K562 (cell line): ENCODE results near the gene ZNF862. TPM values are rescaled to one million over a fixed set of nuclear protein-coding genes. Genes with fewer than 3 reads are reported as not detected.

Experiments
- BDP1 ChIP-seq: IDR thresholded peaks from 3 replicates; pipeline ENCODE4 v1.6.1; 2011; ENCODE audit not compliant: insufficient read length, insufficient read depth
- MED1 ChIP-seq: sonication (generic); formaldehyde crosslinking; IDR thresholded peaks from 2 replicates; pipeline ENCODE4 v1.8.1; 2023; ENCODE audit warnings: missing genetic modification reagents, borderline replicate concordance
- NELFE ChIP-seq: IDR thresholded peaks from 2 replicates; pipeline ENCODE4 v1.6.1; 2011; ENCODE audit warnings: mild to moderate bottlenecking; ENCODE audit not compliant: insufficient read depth, insufficient read length
- NKRF ChIP-seq: fragments of 450-650 bp; IDR thresholded peaks from 2 replicates; pipeline ENCODE4 v1.6.1; 2016; ENCODE audit warnings: borderline replicate concordance
- PHB ChIP-seq: fragments of 250-450 bp; sonication (Bioruptor Pico); IDR thresholded peaks from 2 replicates; pipeline ENCODE4 v1.5.0; 2021
- POLR3G ChIP-seq: IDR thresholded peaks from 2 replicates; pipeline ENCODE4 v1.6.1; 2011; ENCODE audit not compliant: insufficient read length, insufficient replicate concordance; ENCODE audit errors: extremely low read depth
- RBFOX2 ChIP-seq: fragments of 200-400 bp; formaldehyde crosslinking; IDR thresholded peaks from 2 replicates; pipeline ENCODE4 v1.6.1; 2017; ENCODE audit warnings: low read depth, mild to moderate bottlenecking, low read length, moderate library complexity
- RBM15 ChIP-seq: fragments of 200-400 bp; formaldehyde crosslinking; IDR thresholded peaks from 2 replicates; pipeline ENCODE4 v1.6.1; 2018; ENCODE audit warnings: mild to moderate bottlenecking, low read length, moderate library complexity; ENCODE audit not compliant: insufficient read depth
- SIX5 ChIP-seq, 2 experiments: IDR thresholded peaks; 2 replicates each; pipeline ENCODE4 v1.6.1; 2011; ENCODE audit warnings: low read length in 2 of 2, borderline replicate concordance in 1 of 2, low read depth in 1 of 2, mild to moderate bottlenecking in 1 of 2, moderate library complexity in 1 of 2; ENCODE audit not compliant: insufficient read depth in 1 of 2
- SMAD3 ChIP-seq: fragments of 450-650 bp; formaldehyde crosslinking; conservative IDR thresholded peaks from 2 replicates; pipeline ENCODE4 v1.4.0; 2020; ENCODE audit warnings: mild to moderate bottlenecking
- TBP ChIP-seq: optimal IDR thresholded peaks from 2 replicates; pipeline ENCODE3; 2011; ENCODE audit warnings: low read depth, low read length, improper control_type of control experiment
- TEAD1 ChIP-seq, 2 experiments: fragments of 450-650 bp in 1 of 2; sonication (generic) in 1 of 2; formaldehyde crosslinking; IDR thresholded peaks; 2 replicates each; pipeline versions ENCODE4 v1.4.0 to v1.8.0; 2020 to 2022; ENCODE audit warnings: mild to moderate bottlenecking in 2 of 2, missing genetic modification reagents in 1 of 2
- U2AF1 ChIP-seq: fragments of 200-400 bp; formaldehyde crosslinking; optimal IDR thresholded peaks from 2 replicates; pipeline ENCODE3; 2017; ENCODE audit warnings: mild to moderate bottlenecking, low read depth, low read length, moderate library complexity
- ZC3H4 ChIP-seq: sonication (generic); formaldehyde crosslinking; IDR thresholded peaks from 2 replicates; pipeline ENCODE4 v1.9.0; 2021; ENCODE audit warnings: missing genetic modification reagents, borderline replicate concordance
- ZNF121 ChIP-seq: sonication (generic); formaldehyde crosslinking; conservative IDR thresholded peaks from 2 replicates; pipeline ENCODE4 v1.8.0; 2022; ENCODE audit warnings: missing genetic modification reagents
- ZNF445 ChIP-seq: fragments of 250-450 bp; sonication (Bioruptor Pico); IDR thresholded peaks from 2 replicates; pipeline ENCODE4 v1.4.0; 2020; ENCODE audit warnings: low read depth, mild to moderate bottlenecking, moderate library complexity
- ZNF57 ChIP-seq: fragments of 450-650 bp; formaldehyde crosslinking; IDR thresholded peaks from 2 replicates; pipeline ENCODE4 v1.4.0; 2020; ENCODE audit warnings: mild to moderate bottlenecking, moderate library complexity
- polyA plus RNA-seq, 8 experiments: library from polyadenylated mRNA; depleted of rRNA in 4 of 8; stranded (reverse) in 5 of 8; unstranded in 3 of 8; fragments of >200 nt; fragmentation: Nextera tagmentation in 2 of 8; fragmentation: Illumina TruSeq in 1 of 8; extraction: Ambion mirVana in 2 of 8; extraction: Trizol in 1 of 8; gene quantifications; 2 replicates each; pipeline versions ENCODE4 v1.2.1 to v1.2.3, GENCODE V29; 2011 to 2014; ENCODE audit warnings: inconsistent platforms in 1 of 8, missing spikeins in 1 of 8
- total RNA-seq, 7 experiments: library from RNA; depleted of rRNA in 6 of 7; stranded (reverse); fragments of >200 nt in 6 of 7; fragmentation: Illumina TruSeq in 2 of 7; extraction: Trizol in 2 of 7; gene quantifications; 2 replicates each; pipeline versions ENCODE4 v1.2.1 to v1.2.3, GENCODE V29; 2011 to 2021; ENCODE audit warnings: low replicate concordance in 1 of 7
- TF ChIP-seq, protein P1 (sequence below): fragments of 250-450 bp; sonication (Bioruptor Pico); IDR thresholded peaks from 2 replicates; pipeline ENCODE4 v1.5.0; 2021; ENCODE audit warnings: mild to moderate bottlenecking, borderline replicate concordance
- TF ChIP-seq, protein P2 (sequence below): fragments of 200-800 bp; sonication (Bioruptor generic); IDR thresholded peaks from 2 replicates; pipeline ENCODE4 v1.6.1; 2017; ENCODE audit warnings: missing genetic modification characterization, missing compliant biosample characterization

ZNF862 gene
- total and polyA plus RNA-seq, 9 of the 15 experiments (the other 6 are each of a cell fraction or from before 2014, with no cell fraction given) = 1.1 to 3.9 (median 2.6) TPM

GRCh38 chr7:149873074-149873969 lies 35.1 kb downstream of the ZNF862 start, which contains the start of gene ATP6V0E2 (continued):
- no peak for TF ChIP-seq SMAD3 (CRISPR knock-in tag)
- TF ChIP-seq, protein P1, sequence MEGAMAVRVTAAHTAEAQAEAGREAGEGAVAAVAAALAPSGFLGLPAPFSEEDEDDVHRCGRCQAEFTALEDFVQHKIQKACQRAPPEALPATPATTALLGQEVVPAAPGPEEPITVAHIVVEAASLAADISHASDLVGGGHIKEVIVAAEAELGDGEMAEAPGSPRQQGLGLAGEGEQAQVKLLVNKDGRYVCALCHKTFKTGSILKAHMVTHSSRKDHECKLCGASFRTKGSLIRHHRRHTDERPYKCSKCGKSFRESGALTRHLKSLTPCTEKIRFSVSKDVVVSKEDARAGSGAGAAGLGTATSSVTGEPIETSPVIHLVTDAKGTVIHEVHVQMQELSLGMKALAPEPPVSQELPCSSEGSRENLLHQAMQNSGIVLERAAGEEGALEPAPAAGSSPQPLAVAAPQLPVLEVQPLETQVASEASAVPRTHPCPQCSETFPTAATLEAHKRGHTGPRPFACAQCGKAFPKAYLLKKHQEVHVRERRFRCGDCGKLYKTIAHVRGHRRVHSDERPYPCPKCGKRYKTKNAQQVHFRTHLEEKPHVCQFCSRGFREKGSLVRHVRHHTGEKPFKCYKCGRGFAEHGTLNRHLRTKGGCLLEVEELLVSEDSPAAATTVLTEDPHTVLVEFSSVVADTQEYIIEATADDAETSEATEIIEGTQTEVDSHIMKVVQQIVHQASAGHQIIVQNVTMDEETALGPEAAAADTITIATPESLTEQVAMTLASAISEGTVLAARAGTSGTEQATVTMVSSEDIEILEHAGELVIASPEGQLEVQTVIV = no peak
- TF ChIP-seq ZC3H4 (CRISPR knock-in tag) = peak; percentile 67; the same call in 1 of the 2 replicates
- no peak for TF ChIP-seq SIX5 (IDR thresholded peaks at IDR 0.05; ENCODE audit: borderline replicate concordance in 1 of 2, insufficient read depth in 1 of 2, low read depth in 1 of 2, low read length in 2 of 2)
- no peak for TF ChIP-seq POLR3G
- no peak for TF ChIP-seq RBM15
- no peak for TF ChIP-seq ZNF445 (CRISPR knock-in tag)
- TF ChIP-seq U2AF1 = peak; percentile 95
- 0 out of 2 replicates have a peak, but pooled peaks have one; percentile 41 for TF ChIP-seq ZNF57 (CRISPR knock-in tag)
- TF ChIP-seq MED1 (CRISPR knock-in tag) = no peak
- TF ChIP-seq TEAD1 (CRISPR knock-in tag; IDR thresholded peaks at IDR 0.05) = peak in 1 of 2 experiments; percentile 91; a peak in 1 of 4 replicates
- TF ChIP-seq BDP1 = no peak
- TF ChIP-seq PHB (CRISPR knock-in tag) = no peak
- no peak for TF ChIP-seq NELFE
- TF ChIP-seq RBFOX2 = peak; percentile 86
- peak; percentile 61 for TF ChIP-seq TBP
- no peak for TF ChIP-seq ZNF121 (CRISPR knock-in tag)
- no peak for TF ChIP-seq NKRF
- TF ChIP-seq, protein P2, sequence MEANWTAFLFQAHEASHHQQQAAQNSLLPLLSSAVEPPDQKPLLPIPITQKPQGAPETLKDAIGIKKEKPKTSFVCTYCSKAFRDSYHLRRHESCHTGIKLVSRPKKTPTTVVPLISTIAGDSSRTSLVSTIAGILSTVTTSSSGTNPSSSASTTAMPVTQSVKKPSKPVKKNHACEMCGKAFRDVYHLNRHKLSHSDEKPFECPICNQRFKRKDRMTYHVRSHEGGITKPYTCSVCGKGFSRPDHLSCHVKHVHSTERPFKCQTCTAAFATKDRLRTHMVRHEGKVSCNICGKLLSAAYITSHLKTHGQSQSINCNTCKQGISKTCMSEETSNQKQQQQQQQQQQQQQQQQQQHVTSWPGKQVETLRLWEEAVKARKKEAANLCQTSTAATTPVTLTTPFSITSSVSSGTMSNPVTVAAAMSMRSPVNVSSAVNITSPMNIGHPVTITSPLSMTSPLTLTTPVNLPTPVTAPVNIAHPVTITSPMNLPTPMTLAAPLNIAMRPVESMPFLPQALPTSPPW (CRISPR knock-in tag) = no peak; the same call in none of the 2 replicates
